Stimulated activated CD4-positive, alpha-beta T cell treated with anti-CD3 and anti-CD28 coated beads, Interleukin-15, amount 100 ng/mL, for 1 hour (primary cell): Measurements from ENCODE around the gene IFT43.
"Not testable (repeated sequence)": the region's sequence is repeated elsewhere in the genome, so short reads cannot be mapped to it uniquely, and the experiment has no call there.

Source experiments
- DNase-seq, 2 donors: peaks; one replicate each; pipeline ENCODE4 v3.0.0-alpha.2; 2020; ENCODE audit warnings: low read depth in 1 of 2, low spot score in 1 of 2

IFT43 gene

GRCh38 chr14:76009627-76010026 is 24.1 kb downstream of the IFT43 start:
- DNase-seq, result not testable (repeated sequence)

- DNase-seq, result no peak
These were observed 26.4 kb downstream of the IFT43 start for GRCh38 chr14:76011930-76012329.

- no peak for DNase-seq
These were observed 26.8 kb downstream of the IFT43 start for GRCh38 chr14:76012354-76012753.

- no peak for DNase-seq
These were observed 29.6 kb downstream of the IFT43 start for GRCh38 chr14:76015191-76015590.

- no peak for DNase-seq
These were observed 30.1 kb downstream of the IFT43 start for GRCh38 chr14:76015668-76016067.

- no peak for DNase-seq
These were observed 34.1 kb downstream of the IFT43 start for GRCh38 chr14:76019676-76020075.

- DNase-seq, result no peak
These were observed 37.4 kb downstream of the IFT43 start for GRCh38 chr14:76022991-76023390.

- DNase-seq, result no peak
These were observed 38.2 kb downstream of the IFT43 start for GRCh38 chr14:76023757-76024156.

- no peak for DNase-seq
These were observed 38.8 kb downstream of the IFT43 start for GRCh38 chr14:76024211-76024907.

GRCh38 chr14:76034566-76034965 is 49.0 kb downstream of the IFT43 start:
- DNase-seq, result no peak

- no peak for DNase-seq
These were observed 55.1 kb downstream of the IFT43 start for GRCh38 chr14:76040704-76041103.

- DNase-seq, result no peak
These were observed 60.2 kb downstream of the IFT43 start for GRCh38 chr14:76045773-76046172.

GRCh38 chr14:76050250-76050649 is 64.7 kb downstream of the IFT43 start:
- DNase-seq, result no peak

GRCh38 chr14:76050797-76051392 is 65.3 kb downstream of the IFT43 start:
- no peak for DNase-seq

- DNase-seq, result no peak
These were observed 66.3 kb downstream of the IFT43 start for GRCh38 chr14:76051717-76052465.

GRCh38 chr14:76053572-76054355 is 68.2 kb downstream of the IFT43 start:
- no peak for DNase-seq

- DNase-seq, result no peak
These were observed 69.8 kb downstream of the IFT43 start for GRCh38 chr14:76055330-76055729.

- no peak for DNase-seq
These were observed 70.6 kb downstream of the IFT43 start for GRCh38 chr14:76056128-76056527.

- no peak for DNase-seq
These were observed 72.4 kb downstream of the IFT43 start for GRCh38 chr14:76057914-76058313.

GRCh38 chr14:76063327-76063726 is 77.8 kb downstream of the IFT43 start:
- no peak for DNase-seq

GRCh38 chr14:76065519-76065918 is 80.0 kb downstream of the IFT43 start:
- no peak for DNase-seq

- no peak for DNase-seq
These were observed 82.0 kb downstream of the IFT43 start for GRCh38 chr14:76067536-76067935.
